ENCODE measurements around the gene SLC8A1.

The SLC8A1 gene

DNA sequence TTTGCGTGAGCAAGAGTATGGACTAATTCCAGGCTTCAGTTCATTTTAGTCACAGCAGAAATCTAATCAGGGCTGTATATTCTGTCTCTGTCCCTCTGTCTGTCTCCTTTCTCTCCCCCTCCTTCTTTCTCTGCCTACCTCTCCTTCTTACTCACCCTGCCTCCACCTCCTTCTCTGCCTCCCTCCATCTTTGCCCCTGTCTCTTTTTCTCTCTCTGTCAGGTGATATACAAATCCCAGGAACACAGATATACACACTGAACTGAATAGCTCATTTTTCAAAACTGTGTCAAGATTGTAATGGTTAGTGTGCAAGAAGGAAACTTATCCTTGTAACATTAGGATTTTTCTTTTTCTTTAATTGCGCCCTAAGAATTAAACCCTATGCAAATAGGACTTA, 32.5 kb downstream of the SLC8A1 start:
- DNase-seq: no peak

DNA sequence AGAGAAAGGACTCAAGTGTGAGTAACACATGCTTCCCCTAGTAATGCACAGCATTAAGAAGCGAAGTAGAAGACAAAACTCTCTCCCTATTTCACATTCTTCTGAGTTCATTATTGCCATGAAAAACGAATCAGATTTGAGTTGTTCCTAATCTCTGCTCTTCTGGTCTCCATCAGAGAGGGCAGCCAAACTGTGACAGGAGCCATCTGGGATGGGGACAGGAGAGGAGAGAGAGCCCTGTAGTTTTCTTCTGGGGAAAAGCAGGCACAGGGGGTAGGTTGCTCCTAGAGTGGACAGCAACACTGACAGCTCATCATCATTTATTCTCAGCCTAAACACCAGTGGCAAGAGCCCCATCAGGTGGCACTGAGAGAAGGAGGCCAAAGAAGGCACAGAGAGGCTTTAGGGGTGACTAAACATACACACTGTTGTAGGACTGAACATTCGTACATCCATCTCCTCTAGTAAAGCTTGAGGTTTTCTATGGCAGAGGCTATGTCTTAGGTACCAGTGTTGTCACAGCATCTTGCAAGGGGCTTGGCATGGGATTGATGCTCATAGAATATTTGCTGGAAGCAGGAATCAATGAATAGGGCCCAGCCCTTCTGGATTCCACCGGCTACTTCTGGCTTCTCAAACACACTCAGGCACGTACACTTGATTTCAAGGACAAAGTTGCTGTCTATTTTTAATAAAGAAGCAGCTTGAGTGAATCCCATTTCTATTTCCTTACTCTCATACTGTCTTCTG, 33.1 kb downstream of the SLC8A1 start:
- no peak for DNase-seq

DNA sequence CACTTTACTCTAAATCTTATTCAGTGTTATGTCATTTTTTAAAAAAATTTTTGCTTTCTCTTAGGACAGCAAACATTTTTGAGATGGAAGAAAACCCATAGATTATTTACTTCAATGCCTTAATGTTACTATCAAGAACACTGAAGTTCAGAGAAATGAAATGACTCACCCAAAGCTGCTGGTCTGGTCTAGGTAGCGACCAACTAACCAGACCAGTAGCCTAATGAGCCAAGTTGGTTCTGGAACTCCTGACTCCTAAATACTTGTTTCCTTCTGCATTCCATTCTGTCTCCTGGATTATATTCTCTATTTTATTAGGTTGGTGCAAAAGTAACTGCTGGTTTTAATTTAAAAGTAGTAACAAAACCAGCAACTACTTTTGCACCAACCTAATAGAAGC, 35.4 kb downstream of the SLC8A1 start:
- DNase-seq: no peak

DNA sequence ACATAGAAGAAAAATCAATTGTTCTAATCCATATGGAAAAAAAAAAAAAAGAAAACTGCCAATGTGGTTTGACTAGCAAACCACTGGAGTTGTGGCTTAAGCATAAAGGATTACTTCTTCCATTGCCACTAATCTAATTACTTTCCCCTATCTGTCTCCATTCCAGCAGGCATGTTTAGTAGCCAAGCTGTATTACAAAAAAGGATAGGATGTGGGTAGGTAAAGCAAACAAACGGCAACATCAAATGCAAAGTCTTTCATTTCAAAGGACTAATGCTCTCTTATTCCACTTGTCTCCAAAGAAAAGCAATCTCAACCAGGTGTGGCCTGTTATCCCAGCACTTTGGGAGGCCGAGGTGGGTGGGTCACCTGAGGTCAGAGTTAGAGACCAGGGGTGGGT, 36.5 kb downstream of the SLC8A1 start:
- DNase-seq: peak in 1 of 3 experiments; percentile 67

DNA sequence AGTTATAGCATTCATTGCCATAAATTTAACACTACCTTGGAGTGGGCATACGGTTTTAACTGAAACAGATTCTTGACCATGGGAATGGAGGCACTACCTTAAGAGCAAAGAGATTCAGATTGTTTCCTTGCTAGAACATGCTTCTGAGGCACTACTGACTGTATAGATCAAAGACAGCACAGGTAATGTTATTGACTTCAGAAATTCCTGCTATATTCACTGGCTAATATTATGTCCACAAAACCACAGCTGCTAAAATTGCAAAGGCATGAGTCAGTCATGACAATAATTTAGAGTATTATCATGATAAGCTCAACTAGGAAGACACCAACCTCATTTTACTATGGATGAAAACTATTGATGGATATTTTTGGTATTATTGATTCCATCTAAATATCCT, 39.4 kb downstream of the SLC8A1 start:
- no peak for DNase-seq

DNA sequence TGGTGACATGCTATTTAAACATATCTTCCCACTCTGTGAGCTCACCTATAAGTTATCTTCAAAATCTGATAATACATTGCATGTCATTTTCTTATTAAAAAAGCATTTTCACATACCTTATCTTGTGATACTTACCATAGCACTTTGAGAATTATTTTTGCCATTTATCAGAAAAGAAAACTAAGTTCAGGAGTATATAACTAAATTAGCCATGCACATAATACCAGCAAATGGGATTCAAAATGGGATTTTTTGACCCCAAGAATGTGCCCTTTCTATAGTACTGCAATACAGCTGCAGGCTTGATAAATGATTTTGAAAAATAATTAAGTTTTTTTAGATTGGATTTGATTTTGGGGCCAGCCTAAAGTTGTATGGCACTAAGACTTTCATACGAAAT, 41.2 kb downstream of the SLC8A1 start:
- no peak for DNase-seq

DNA sequence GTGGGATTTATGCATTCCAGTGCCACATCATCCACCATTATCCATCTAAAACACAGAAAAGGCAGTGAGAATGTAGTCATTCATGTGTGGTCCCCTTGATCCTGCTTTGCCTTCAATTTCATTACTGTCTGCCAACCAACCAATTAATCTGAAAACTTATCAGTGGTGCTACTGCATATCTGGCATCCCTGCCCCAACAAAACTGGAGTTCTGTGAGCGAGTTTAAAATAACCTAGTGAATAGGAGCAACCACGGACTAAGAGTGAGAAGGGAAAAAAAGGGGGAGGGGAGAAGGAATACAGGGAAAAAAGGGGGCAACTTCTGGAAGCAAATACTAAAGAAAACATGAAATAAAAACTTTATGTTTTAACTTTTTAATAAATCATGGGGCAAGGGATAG, 42.2 kb downstream of the SLC8A1 start:
- DNase-seq: no peak

DNA sequence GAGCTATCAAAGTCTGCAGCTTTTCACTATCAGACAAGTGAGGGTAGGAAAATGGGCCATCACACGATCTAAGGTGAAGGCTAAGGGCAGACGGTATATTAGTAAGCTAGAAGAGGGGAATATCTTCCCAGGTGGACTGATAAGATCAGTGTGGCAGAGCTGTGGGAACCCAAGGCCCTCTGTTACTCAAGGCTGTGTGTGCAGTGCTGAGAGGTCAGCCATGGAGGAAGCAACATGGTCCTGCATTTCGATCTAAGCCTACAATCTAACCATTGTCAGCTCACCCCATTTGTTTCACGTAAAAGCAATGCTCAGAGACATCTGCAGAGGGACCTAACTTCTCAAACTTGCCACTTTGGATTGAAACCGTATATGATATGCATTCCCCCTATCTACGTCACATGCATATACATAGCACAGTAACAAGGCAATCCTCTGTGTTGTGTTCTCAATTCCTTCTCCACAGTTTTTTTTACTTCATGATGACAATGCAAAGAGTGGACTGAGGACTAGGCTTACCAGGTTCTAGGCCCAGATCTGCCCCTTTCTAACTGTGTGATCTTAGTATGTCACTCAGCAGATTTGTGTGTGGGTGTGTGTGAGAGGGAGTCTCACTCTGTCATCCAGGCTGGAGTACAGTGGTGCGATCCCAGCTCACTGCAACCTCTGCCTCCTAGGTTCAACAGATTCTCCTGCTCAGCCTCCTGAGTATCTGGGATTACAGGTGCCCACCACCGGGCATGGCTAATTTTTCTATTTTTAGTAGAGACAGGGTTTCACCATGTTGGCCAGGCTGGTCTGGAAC, 45.2 kb downstream of the SLC8A1 start:
- DNase-seq: no peak

DNA sequence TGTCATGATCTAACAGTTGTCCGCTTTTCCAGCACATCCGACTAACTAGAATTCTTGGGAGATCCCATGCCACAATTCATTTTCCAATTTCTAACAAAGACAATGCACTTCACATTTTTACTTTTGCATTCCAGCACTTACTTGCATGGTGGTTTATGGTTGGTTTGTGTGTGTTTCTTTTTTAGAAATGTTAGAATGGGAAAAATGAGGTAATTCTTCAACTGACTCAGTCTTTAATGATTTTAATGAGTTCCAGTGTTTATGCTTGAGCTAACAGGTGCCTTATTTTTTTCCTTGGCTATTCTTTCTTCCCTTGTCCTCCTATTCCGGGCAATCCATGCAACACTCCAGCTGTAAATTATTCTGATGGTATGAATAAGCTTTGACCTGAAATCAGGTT, 46.4 kb downstream of the SLC8A1 start:
- DNase-seq: no peak

DNA sequence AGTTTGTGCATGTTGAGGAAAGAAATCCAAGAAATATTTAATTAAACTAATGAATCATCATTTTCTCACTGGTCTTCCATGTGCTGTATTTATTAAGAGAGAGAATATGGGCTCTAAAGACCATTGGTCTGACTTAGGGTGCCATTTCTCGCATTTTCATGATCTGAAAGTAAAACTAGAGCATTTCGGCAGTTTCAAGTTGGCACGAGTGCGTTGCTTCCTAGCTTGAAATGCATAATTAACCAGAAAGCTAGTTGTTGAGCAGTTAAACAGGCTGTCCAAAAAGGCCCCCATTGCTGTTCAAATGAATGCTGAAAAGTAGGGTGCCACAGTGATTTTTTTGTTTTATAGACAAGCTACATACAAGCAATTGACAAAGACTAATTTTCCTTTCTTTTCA, 47.4 kb downstream of the SLC8A1 start:
- no peak for DNase-seq

DNA sequence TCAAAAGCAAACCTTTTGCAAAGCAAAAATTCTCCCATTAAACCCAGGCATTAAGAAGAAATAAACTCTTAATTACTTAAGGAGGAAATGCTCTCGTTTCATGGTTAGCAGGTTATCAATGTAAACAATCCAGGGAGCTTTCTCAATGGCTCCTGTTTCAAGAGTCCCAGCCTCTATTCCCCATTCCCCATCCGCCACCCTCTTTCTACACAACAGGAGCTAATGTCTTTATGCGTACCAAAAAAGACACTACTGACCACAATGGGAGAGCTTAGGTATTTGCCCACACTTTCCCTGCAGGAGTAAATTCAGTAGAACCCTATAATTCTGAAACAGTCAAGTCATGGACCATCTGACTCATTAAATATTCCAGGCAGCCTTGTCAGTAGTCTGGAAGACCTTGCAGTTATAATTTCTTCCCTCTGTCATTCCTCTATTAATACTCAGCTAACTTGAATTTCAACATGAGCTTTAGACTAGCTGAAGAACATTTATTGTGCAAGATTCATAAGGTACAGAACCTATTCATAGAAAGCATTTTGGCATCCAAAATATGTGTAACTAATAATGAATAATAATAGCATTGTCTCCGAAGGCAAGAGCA, 48.6 kb downstream of the SLC8A1 start:
- DNase-seq: no peak

DNA sequence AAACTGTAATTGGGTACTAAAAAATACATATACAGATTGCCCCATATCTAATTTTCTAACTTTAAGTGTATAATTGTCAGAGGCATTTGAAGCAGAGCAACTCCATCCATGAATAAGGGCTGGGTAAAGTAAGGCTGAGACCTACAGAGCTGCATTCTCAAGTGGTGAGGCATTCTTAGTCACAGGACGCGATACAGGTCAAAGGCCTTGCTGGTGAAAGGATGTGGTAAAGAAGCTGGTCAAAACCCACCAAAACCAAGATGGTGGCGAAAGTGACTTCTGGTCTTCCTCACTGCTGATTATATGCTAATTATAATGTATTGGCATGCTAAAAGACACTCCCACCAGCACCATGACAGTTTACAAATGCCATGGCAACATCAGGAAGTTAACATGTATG, 50.0 kb downstream of the SLC8A1 start:
- DNase-seq: no peak

DNA sequence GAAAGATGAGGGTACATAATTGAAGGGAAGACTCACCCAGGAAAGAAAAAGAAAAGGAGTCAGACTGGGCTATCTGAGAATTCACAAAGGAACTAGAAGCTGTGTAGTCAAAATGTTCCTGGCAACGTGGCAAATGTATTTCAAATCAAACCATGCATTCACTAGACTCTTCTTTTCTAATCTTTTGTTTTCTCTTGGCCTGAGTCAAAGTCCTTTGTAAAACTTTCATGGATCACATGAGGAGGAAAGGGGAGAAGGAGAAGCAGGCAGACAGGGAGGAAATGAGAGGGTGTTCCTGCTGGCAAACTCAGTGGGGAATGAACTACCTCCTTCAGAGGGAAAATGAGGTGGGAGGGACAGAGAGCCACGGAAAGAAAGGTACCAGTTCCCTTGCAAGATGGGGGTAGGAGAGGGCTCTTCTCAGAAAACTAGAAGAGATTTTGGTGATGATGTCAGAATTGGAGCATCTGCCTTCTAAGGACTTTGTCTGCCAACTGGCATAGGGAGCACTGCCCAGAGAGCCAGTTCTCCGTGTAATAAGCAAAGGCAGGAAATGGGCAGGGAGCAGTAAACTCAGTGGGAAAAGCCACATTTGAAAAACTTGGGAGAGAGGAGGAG, 51.4 kb downstream of the SLC8A1 start:
- no peak for DNase-seq

DNA sequence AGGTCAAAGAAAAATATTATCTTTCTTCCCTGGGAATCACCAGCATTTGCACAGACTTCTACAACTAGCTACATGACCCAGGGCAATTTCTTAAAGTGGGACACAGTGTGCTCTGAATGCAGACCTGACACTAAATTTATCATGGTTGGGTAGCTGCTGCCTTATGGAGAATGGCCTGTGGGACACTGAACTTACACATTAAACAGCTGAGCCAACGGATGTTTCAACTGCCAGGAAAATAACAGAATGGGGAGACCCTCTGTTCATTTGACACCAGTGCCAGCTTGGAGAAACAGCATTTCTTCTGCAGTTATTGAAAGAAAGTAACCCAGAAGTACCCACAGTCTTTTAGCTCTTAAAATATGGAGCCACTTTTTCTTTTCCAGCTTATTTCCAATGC, 54.1 kb downstream of the SLC8A1 start:
- no peak for DNase-seq

DNA sequence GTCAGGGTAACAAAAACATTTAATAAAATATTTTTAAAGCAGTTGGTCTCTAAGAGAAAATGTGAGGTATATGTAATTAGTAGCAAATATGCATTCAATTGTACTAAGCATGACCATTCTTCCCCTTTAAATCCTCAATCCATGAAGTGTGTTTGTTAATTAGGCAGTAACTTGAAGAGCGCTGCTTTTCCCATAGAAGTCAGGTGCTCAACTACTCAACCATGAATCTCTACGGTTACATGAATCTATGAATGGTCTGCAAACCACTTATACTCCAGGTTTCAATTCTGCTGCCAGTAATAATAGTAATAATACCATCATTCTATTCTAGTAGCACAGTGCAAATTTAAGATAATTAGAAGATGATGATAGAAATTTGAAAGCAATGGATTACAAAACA, 55.8 kb downstream of the SLC8A1 start:
- DNase-seq: peak; percentile 23 to 87 (median 78)

DNA sequence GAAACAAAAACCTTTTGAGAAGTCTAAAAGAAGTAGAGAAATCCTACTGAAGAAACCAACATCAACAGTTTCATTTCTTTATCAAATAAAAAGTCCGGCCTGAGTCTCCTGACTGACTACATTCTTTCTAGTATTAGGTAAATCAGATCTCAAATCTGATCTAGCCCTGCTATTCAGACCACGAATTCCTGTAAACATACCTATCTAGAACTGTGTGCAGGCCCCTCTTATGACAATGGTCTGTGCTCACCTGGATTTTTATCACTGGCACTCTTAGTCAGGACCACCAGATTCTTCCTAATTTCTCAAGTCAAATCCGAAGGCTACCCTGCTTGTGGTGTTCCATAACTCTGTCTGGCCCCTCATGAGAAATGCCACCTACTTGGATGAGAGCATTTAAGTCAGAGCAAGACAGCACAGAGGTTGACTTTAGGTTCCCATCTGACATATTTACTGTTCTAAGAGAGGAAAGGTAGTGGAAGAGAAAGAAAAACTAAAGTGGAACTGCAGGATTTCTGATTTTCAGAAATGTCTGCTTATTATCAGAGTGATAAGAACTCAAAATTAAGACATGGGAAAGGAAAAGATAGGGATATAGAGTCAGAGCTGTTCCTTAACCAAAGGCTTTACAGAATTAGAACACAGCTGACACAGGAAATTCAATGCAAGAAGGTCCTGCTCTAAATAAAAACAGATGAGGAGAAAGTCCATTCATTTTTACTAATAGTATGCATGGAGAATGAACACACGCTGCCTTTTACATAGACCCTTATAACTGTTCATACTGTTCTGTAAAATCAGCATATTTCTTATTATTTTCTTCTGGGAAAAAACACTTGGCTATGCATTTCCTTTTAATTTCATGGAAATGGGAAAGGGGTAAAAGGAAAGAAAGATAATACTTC, 56.5 kb downstream of the SLC8A1 start:
- no peak for DNase-seq

DNA sequence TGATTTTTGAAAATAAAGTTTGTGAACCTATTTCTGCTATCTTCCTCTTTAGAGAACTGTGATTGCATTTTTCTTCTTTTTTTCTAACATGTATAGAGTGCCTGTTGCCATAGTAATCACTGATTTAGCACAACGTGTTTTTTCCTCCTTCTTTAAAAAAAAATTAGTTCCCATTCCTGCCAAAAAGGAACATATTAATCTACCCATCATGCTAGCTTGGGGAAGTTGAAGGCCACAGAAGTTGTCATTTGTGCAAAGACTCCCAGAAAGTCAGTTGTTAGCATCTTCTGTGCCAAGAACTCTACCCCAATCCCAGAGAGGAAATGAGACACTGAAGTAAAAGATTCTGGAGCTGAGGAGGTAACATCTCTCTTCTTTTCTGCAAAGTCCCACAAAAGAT, 57.3 kb downstream of the SLC8A1 start:
- DNase-seq: no peak

DNA sequence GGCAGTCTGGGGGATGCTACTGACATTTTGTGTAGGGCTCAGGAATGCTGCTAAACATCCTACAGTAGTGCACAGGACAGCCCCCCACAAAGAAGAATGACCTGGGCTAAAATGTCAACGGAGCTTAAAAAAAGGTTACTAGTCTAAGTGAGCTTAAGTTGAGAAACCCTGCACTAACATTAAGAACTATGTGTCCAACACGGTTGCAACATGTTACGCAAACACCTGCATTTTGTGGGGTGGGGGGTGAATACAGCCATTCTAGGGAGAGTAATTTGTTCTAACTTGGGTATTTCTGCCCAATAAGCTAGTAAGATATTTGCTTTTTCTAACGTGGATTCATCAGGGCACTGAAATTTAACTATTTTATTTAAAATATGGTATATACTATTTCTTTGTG, 57.9 kb downstream of the SLC8A1 start:
- DNase-seq: no peak

DNA sequence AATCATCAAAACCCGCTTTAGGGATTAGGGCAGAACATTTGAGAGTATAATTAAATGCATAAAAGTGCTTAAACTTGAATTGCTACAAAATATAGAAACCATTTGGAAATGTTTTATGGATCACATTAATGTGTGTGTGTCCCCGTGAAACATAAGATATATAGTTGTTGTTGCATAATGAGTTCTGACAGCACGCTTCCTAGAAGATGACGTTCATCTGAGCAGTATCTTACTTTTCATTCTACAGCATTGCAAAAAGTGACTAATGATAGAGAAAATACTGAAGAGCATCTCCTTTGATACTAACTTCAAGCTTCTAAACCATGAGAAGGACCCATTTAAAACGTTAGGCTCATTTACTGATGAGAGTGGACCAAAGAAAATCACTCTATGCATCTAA, 63.7 kb downstream of the SLC8A1 start:
- no peak for DNase-seq

DNA sequence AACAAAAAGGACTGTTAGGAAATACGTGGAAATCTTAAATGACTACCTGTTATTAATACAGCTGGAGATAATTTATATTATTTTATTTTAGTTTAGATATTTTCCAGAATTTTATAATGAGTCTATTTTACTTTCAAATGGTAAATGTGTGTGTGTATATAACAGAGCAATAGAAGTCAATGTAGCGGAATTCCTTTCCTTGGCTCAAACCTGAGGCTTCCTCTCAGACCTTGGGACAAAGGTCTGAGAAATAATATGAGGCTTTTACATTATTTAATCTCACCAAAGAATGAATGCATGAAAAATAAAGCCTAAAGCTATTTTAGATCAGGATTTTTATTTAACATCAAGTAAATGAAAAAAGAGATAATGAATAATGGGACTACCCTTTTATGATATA, 65.7 kb downstream of the SLC8A1 start:
- DNase-seq: no peak

DNA sequence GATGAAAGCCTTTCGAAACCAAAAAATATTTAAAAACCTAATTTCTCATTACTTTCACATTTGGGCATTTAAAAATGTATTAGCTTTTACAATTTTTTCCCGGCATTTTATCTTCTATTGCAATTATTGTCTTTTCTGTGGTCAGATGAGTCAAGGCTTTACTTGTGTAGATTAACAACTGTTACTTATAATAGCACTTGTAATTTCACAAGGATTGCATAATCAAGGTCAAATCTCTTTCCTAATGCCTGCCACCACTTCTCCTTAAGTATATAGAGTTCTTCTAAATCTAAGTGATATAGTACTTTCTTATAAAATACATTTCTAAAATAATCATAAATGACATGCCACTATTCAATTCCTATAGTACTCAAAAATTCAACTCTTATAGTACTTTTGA, 67.2 kb downstream of the SLC8A1 start:
- DNase-seq: no peak

DNA sequence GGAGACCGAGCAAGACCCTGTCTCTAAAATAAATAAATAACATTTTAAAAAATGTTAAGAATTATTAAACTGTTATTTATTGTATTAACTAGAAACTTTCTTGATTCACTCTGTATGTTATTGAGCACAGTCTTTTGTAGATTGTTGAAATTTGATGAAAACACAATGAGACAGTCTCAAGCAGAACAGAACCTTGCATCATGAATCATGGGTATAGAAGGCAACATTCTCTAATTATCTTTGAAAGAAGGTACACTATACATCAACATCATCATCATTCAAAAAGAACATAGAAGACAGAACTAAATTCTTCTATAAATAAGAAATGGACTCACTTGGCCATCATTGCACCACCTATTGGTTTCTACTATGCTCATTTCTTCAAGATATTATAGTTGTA, 67.7 kb downstream of the SLC8A1 start:
- DNase-seq: no peak

DNA sequence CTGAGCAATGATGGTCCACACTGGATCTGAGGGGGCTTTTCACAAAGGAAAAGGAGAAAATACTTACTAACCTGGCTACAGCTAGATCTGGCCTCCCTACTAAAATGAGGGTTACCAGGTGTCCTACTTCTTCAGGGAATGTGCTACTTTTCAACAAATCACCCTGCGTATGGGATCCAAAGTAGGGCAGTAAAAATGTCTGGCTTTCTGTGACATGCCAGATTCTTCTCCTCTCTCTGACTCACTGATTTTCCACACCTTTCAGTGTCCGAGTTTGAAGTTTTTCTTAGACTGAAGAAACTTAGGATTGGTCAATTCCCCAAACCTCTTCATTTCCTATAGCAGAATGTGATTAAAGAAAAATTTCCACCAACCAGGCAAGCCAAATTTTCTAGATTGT, 71.2 kb downstream of the SLC8A1 start:
- no peak for DNase-seq

Data from NCI-H1417 (cell line).